GM19025 (cell line): ENCODE results near the gene MACO1.

Experiments used
- ATAC-seq: cut with Tn5 transposase; IDR thresholded peaks from one replicate; pipeline ENCODE4 v1.9.1; 2021; ENCODE audit warnings: mild to moderate bottlenecking, low read depth, moderate library complexity; ENCODE audit not compliant: unreplicated experiment

The MACO1 gene

DNA sequence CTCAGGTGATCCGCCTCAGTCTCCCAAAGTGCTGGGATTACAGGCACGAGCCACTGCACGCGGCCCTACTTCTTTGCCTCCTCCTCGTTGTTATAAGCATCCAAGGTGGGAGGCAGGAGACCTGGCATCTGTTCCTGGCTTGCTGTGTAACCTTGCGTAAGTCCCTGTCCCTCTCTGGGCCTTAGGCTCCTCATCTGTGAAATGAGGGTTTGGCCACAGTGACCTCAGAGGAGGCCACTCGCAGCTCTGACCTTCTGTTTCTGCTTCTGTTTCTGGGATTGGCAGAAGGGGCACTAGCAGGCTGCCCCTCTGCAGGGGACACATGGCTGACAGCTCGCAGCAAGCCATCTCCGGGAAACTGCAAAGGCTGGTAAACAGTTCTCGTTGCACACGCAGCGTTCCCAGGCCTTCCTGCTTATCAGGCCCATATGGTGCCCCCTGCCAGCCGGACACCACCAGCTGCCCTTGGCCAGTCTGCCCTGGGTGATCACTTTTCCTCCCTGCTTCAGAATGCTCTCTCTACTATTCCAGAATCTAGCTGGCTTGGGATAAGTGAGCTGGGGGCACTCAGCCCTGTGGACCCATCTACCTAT, 110.1 kb downstream of the MACO1 start:
- ATAC-seq = no peak

GRCh38 chr1:25541425-25541824, 110.7 kb downstream of the MACO1 start:
- ATAC-seq = no peak

DNA sequence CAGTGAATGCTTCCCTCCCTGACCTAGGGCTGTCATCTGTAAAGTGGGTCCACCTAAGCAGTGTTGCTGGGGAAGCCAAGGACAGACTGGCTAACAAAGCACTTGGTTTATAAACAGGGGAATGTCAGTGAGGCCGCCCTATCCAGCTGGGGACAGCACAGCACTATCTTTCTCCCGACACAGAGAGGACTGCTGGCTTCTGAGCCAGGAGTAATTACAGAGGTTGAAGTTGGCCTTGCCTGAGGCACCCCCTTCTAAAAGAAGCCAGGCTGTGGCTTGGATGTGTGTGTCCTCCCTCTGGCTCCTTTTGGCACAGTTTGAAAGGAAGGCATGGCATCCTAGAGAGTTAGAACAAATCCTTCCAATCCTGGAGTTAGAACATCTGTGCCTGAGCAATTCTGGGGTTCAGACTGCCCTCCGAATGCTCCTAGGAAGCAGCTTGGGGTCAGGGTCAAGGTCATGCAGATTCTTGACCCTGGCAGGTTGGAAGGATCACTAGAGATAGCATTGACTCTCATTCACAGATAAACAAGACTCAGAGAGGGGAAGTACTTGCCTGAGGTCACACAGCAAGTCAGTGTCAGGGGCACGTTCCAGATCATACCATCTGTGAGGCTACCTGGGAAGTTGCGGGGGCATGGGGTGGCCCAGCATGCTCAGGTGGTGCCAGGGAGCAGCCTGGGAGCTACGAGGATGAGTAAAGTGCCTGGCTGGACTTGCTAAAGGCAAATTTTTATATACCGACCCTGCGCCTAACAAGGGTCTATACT, 111.4 kb downstream of the MACO1 start:
- ATAC-seq = no peak

DNA sequence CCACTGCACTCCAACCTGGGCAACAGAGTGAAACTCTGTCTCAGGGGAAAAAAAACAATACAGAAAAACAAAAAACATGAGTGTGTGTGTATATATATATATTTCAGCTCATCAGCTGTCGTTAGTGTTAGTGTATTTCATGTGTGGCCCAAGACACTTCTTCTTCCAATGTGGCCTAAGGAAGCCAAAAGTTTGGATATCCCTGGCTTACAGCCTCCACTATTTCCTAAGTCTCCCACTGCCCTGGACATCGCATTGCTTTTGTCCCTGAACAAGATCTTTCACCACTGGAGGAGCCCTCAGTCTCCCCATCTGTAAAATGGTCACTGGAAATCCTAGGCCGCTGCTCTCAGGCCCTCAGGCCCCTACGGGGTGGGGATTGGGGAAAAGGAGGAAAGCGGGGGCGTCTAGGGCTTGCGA, 112.3 kb downstream of the MACO1 start:
- ATAC-seq = no peak

DNA sequence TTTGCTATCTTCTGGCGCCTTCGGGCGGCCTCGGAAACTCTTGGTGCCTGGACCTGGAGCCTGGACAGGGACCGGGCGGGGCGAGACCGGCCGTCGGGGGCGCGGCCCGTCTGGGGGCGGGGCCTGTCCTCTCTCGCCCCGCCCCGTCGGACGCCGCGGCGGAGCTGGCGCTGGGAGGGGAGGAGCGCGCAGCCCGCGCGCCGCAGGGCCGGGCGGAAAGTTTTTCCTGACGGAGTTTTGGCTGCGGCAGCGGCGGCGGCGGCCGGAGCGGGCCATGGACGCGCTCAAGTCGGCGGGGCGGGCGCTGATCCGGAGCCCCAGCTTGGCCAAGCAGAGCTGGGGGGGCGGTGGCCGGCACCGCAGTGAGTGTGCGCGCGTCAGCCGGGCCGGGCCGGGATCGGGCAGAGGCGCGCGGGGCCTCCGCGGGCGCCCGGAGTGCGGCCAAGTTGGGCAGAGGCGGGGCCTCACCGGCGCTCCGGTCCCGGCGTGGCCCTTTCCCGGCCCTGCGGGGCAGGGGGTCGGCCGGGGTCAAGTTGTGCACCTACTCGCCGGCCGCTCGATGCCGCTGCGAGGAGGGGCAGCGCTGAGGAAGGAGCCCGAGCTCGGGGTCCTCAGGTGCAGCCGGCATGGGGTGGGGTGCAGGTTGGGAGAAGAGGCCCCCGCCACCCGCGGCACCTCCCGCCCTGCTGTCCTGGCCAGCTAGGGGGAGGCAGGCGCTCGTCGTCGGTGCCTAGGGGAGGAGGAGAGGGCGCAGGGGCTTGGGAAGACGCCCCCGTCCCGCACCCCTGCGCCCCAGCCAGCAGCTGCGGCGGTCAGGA, 112.9 kb downstream of the MACO1 start, which contains the start of gene LDLRAP1:
TSS of gene LDLRAP1 (plus strand) at position 182 of the 818 bp plus-strand sequence. CDS start at position 275, 93 bp downstream.
- peak; percentile 88 for ATAC-seq

DNA sequence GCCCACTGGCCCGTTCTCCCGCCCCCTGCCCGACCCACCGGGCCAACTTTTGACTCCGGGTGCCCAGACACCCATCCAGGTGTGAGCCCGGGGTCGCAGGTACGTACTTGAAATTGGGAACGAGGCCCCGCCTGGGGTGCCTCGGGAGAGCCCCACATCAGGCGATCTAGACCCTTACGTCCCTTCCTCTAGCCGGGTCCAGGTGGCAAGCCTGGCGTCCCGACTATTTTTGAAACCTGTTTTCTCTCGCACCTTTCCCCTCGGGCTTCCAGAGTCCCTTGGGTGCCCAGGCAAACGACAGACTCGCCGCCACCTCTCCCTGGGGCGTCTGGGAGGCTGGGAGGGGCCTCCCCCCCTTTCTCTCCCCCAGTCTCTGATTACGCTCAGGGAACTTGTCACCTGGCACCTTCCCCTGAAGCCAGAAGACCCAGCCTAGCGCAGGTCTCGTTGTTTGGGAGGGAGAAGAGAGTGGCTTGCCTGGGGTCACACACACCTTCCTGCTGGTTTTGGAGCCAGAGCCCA, 113.6 kb downstream of the MACO1 start:
- ATAC-seq = no peak

DNA sequence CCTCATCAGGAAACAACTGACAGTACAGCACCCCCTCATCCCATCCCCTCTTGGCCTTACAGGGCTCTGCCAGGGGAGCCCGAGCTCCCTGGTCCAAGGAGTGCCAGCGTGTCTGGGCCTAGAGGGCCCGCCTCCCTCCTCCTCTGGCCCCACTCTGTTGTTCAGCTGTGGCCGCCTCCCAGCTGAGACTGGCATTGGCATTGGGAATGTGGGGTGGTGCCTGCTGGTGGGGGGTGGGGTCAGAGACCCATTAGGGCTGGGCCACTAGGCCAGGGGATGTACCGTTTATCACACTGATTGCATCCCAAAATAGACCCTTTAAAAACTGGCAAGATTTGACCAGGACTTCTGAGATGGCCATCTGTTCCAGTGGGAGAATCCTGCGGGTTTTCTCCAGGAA, 114.1 kb downstream of the MACO1 start:
- ATAC-seq = no peak

DNA sequence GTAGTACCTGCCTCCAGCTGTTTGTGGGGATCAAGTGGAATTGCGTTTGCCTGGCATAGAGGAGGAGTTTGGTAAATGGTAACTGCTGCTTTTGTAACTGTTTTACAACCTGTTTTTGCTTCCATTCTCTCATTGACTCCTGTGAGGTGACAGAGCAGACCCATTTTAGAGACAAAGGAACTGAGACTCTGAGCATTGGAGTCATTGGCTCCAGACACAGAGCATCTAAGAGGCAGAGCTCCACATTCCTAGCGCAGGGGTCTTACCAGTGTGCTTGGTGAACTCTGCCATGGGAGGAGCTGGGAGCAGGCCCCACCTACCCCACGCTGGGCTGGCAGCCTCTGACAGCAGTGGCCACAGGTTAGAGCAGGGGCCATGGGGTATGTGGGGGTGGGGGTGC, 115.1 kb downstream of the MACO1 start:
- ATAC-seq = no peak

DNA sequence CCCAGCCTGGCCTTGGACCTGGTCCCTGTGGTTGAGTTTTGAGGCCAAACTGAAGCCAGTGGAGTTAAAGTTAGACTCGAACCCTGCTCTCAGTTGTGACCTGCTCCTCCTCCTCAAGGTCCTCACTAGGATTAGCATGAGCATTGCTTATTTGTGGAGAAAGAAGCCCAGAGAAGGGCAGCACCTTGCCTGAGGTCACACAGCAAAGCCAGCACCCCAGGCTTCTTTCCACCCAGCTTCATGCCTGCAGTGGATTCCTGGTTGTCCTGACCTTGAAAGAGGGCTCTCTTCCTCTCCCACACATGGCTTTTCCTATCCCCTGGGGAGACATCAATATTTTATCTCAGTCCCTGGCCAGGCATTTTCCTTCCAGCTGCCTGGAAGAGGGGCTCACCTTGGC, 115.5 kb downstream of the MACO1 start:
- no peak for ATAC-seq

GRCh38 chr1:25548601-25549000, 117.9 kb downstream of the MACO1 start:
- ATAC-seq = no peak

- ATAC-seq = peak; percentile 90
These were observed 118.8 kb downstream of the MACO1 start for GRCh38 chr1:25549273-25550154.
